GM21825 (cell line): Measurements from ENCODE around the gene PANK4.

ENCODE experiments used
- ATAC-seq: cut with Tn5 transposase; IDR thresholded peaks from one replicate; pipeline ENCODE4 v1.9.1; 2021; ENCODE audit warnings: mild to moderate bottlenecking, moderate library complexity; ENCODE audit not compliant: unreplicated experiment

The PANK4 gene

GRCh38 chr1:2546515-2547209 lies 20.3 kb upstream of the PANK4 start:
- peak; percentile 23 for ATAC-seq

DNA sequence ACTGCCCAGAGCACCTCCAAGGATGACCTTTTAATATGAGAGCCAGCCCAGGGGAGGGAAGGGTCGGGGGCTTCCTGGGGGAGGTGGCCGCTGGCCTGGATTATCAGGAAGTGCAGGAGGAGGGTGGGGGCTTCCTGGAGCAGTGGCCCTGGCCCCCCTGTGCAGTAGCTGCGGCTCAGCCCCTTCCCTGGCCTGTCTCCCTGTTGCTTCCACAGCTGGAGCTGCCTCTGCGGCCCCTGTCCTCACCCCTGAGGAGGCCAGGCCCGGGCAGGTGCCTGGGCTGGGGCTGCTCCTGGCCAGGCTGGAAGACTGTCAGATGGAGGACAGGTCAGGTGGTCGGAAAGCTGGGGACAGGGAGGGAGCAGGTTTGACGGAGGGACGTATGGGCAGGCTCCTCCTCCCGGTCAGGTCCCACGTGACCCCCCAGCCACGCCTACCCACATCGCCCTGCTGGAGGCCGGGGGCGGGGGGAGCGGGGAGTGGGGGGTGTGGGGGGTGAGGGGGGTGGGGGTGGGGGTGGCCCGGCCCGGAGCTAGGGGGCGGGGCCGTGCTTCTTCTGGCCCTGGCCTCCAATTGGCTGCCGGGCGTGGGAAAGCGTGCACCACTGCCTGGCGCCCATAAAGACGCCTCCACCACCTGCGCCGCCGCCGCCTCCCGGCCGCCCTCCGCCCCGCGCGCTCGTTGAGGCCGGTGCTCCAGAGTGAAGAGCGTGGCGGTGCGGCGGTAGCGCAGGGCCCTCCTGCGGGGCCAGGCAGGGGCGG lies 19.5 kb upstream of the PANK4 start:
- ATAC-seq: peak; percentile 30

GRCh38 chr1:2544875-2545640 lies 18.7 kb upstream of the PANK4 start:
- no peak for ATAC-seq

GRCh38 chr1:2544093-2544874 lies 17.9 kb upstream of the PANK4 start:
- no peak for ATAC-seq

- ATAC-seq: no peak
Measured at GRCh38 chr1:2543543-2544092, 17.2 kb upstream of the PANK4 start.

GRCh38 chr1:2542246-2542915 lies 16.0 kb upstream of the PANK4 start:
- ATAC-seq: no peak

DNA sequence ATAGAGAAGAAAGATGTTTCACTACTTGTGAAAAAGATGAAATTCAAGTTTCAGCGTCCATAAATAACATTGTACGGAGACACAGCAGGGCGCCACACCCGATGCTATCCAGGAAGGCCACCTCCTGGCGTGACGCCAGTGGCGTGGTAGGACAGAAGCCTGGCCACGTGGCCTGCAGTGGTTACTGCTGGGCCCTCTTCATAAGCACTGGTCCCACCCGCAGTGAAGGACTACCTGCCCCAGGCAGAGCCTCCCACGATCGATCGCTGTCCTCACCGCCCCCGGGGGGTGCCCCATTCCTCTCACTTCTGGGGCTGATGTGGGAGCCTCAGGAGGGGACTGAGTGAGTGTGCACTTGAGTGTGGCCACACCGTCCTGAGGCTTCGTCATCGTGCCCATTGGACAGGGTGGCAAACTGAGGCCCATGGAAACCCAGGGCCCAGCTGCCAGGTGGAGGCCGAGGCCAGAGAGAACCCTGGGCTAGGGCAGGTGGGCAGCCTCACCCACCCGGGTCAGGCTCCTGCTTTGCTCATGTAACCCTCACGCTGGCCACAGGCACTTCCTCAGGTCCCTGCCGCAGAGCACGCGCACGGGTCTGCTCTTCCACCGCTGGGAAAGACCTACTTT lies 15.3 kb upstream of the PANK4 start:
- ATAC-seq: no peak

- ATAC-seq: no peak
Measured at GRCh38 chr1:2540816-2541492, 14.6 kb upstream of the PANK4 start.

DNA sequence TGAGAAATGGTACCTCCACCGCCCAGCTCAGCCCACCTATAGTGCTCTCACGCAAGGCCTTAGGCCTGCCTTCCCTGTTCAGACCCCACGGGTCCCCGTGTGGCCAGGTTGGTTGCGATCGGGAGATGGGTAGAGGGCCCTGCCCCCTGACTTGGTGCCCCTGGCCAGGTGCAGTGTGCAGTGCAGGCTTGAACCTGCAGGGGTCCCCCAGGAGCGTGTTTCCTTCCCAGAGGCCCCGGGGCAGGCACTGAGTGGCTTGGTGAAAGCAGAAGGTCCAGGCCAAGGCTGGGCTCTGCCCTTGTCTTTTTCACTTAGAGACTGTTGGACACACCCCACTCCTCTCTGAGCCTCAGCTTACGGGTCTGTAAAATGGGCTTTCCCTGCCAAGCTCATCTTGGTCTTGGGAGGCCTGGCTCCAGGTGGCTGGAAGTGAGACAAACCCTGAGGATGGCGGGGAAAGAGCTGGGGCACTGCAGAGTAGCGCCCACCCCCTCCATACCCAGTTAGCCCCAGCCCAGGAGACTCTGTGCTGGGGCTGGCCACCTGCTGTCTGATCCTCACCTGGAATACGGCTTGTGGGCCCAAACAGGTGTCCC lies 13.0 kb upstream of the PANK4 start:
- no peak for ATAC-seq

DNA sequence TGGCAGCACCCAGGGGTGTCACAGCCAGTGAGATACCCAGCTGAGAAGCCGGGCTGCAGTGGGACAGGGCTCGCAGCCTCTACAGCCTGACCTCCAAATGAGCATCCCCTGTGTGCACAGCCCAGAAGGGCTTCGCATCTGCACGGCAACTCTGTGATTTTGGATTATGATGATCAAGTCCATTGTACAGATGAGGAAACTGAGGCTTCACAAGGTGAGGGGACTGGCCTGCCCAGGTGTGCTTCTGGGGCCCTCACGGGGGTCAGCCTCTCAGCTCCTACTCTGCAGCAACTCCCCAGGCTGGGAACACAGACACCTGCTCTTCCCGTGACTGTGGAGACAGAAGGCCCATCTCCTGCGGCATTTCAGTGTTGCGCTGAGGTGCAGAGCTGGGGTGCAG lies 12.5 kb upstream of the PANK4 start:
- ATAC-seq: no peak

GRCh38 chr1:2538376-2538775 lies 12.0 kb upstream of the PANK4 start:
- ATAC-seq: no peak

DNA sequence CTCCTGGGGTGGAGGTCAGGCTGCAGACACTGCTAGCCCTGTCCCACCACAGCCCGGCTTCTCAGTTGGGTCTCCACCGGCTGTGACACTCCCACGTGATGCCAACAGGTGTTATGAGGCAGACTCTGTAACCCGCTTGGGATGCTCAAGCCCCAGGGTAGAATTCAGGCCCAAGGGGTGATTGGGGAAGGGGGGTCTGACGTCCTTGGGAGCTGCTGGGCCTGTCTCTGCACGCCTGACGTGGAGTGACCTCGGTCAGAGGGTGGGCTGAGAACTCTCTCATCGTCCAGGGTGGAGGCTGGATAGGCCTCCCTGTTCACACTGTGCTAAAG lies 11.4 kb upstream of the PANK4 start:
- ATAC-seq: no peak

DNA sequence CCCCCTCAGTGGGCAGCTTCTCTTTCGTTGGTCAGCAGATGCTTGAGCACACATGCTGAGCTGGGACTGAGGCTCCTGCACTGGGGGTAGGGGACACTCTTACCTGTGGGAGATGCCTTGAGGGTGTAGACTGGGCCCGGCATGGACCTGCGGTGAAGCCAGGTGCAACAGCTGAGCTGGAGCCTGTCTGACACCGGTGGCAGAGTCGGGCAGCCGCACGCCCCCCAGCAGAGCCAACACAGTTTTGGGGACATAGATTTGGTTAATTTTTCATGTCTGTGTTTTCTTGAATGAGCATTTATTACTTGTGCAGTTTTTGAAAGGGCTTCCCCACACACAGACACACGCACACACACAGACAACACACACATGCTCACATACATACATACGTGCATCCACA lies 9.6 kb upstream of the PANK4 start:
- no peak for ATAC-seq

DNA sequence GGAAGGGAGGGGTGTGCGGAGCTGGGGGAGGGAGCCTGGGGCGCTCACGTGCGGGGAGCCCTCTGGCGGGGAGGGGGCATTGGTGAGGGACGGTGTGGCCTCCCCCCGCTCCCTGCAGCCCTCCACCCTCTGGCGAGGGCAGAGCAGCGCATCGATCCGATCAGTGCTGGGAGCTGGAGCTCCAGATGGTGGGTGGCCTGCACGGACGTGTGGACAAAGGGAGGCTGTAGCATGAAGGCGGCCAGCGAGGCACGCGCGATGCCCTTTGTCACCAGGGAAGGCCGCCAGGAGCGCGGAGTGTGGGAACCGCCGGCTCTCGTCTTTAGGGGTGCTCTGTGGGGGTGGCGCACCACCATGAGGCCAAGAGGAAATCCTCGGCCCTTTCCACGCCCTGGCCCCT lies 9.1 kb upstream of the PANK4 start:
- ATAC-seq: no peak

DNA sequence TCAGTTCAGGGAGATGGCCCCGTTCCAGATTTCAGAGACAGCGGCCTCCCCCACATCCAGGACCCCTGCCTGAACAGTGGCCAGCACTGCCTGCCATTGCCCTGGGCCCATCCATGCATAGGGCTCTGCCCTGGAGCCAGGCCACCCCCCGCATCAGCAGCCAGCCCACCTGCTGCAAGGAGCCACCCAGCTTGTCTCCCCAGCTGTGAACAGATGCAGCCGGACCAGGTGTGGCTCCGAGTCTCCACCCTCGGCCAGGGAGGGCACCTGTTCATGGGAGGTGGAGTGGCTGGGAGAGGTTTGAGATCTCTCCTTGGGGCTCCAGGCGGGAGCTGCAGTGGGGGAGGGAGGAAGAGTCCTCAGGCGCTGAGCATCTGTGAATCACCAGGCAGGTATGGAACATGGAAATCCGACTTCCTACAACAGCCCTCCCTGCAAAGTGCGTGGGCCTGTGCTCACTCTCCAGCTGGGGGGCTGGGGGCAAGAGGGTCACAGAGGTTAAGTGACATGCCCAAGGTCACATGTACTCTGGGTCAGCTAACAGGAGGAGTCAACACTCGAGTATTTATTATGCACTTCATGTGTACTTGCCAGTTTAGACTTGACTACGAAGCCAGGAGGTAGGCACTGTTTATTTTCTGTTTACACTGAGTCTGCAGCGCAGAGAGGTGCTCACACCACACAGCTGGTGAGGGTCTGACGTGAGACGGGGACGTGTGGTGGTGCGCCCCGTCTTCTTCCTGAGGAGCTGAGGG lies 8.5 kb upstream of the PANK4 start:
- ATAC-seq: no peak

DNA sequence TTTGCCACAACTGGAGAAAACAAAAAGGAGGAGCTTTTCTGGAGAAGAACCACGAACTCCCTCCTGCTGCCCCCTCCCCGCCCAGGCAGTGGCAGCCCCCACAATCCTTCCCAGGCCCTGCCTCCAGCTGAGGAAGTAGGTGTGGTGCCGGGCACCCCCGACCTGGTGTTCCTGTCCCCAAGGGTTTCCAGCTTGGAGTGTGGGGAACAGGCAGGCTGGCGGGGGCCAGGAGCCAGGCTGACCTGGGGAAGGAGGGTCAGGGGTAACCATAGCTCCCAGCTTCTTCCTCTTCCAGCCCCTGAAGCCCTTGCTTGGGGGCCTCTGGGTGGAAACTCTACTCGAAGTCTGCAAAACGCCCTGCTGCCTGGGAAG lies 7.9 kb upstream of the PANK4 start:
- no peak for ATAC-seq

- no peak for ATAC-seq
Measured at GRCh38 chr1:2533365-2533764, 7.0 kb upstream of the PANK4 start.

- ATAC-seq: no peak
Measured at GRCh38 chr1:2532485-2533160, 6.2 kb upstream of the PANK4 start.
